HepG2 (cell line): ENCODE results near the gene AMIGO3. TPM values are rescaled to one million over a fixed set of nuclear protein-coding genes. Genes with fewer than 3 reads are reported as not detected.

Experiments
- ATM ChIP-seq: fragments of 450-650 bp; IDR thresholded peaks from 2 replicates; pipeline ENCODE4 v1.7.1; 2017; ENCODE audit warnings: mild to moderate bottlenecking, borderline replicate concordance
- GTF3A ChIP-seq: sonication (generic); formaldehyde crosslinking; conservative IDR thresholded peaks from 2 replicates; pipeline ENCODE4 v1.4.0; 2020; ENCODE audit warnings: mild to moderate bottlenecking, missing genetic modification reagents
- HINFP ChIP-seq: sonication (generic); formaldehyde crosslinking; IDR thresholded peaks from 2 replicates; pipeline ENCODE4 v1.4.0; 2020; ENCODE audit warnings: low read depth, mild to moderate bottlenecking, missing genetic modification reagents
- IKZF1 ChIP-seq: fragments of 450-650 bp; IDR thresholded peaks from 2 replicates; pipeline ENCODE4 v1.7.1; 2016
- MEIS1 ChIP-seq: sonication (generic); formaldehyde crosslinking; IDR thresholded peaks from 2 replicates; pipeline ENCODE4 v1.9.0; 2021; ENCODE audit warnings: mild to moderate bottlenecking, missing genetic modification reagents, moderate library complexity, borderline replicate concordance
- MTERF4 ChIP-seq: sonication (generic); formaldehyde crosslinking; IDR thresholded peaks from 2 replicates; pipeline ENCODE4 v1.8.0; 2023; ENCODE audit warnings: mild to moderate bottlenecking, missing genetic modification reagents
- RARG ChIP-seq: sonication (generic); formaldehyde crosslinking; IDR thresholded peaks from 2 replicates; pipeline ENCODE4 v1.4.0; 2020; ENCODE audit warnings: low read depth, mild to moderate bottlenecking, missing genetic modification reagents
- REST ChIP-seq, 2 experiments: IDR thresholded peaks; 2 replicates each; pipeline ENCODE4 v1.6.1; 2011 to 2012; ENCODE audit warnings: low read length in 2 of 2, borderline replicate concordance in 1 of 2, low read depth in 1 of 2, mild to moderate bottlenecking in 1 of 2, moderate library complexity in 1 of 2
- SALL2 ChIP-seq: sonication (generic); formaldehyde crosslinking; IDR thresholded peaks from 2 replicates; pipeline ENCODE4 v1.8.1; 2023; ENCODE audit warnings: mild to moderate bottlenecking, missing genetic modification reagents, inconsistent platforms
- SMAD3 ChIP-seq: sonication (generic); formaldehyde crosslinking; IDR thresholded peaks from 2 replicates; pipeline ENCODE4 v1.4.0; 2020; ENCODE audit warnings: missing genetic modification reagents
- THAP7 ChIP-seq: sonication (generic); formaldehyde crosslinking; IDR thresholded peaks from 2 replicates; pipeline ENCODE4 v1.8.1; 2023; ENCODE audit warnings: mild to moderate bottlenecking, missing genetic modification reagents
- ZMYM4 ChIP-seq: sonication (generic); formaldehyde crosslinking; IDR thresholded peaks from 2 replicates; pipeline ENCODE4 v1.8.1; 2023; ENCODE audit warnings: mild to moderate bottlenecking, missing genetic modification reagents
- ZNF382 ChIP-seq: sonication (generic); formaldehyde crosslinking; IDR thresholded peaks from 2 replicates; pipeline ENCODE4 v1.5.0; 2020; ENCODE audit warnings: missing genetic modification reagents, mild to moderate bottlenecking, borderline replicate concordance
- ZNF431 ChIP-seq: sonication (generic); formaldehyde crosslinking; IDR thresholded peaks from 2 replicates; pipeline ENCODE4 v1.9.0; 2022; ENCODE audit warnings: missing genetic modification reagents, low read depth, mild to moderate bottlenecking, borderline replicate concordance
- ZSCAN12 ChIP-seq: sonication (generic); formaldehyde crosslinking; IDR thresholded peaks from 2 replicates; pipeline ENCODE4 v1.9.0; 2021; ENCODE audit warnings: mild to moderate bottlenecking, missing genetic modification reagents
- ZXDC ChIP-seq: sonication (generic); formaldehyde crosslinking; IDR thresholded peaks from 2 replicates; pipeline ENCODE4 v1.5.0; 2020; ENCODE audit warnings: mild to moderate bottlenecking, missing genetic modification reagents
- polyA plus RNA-seq, 8 experiments: library from polyadenylated mRNA; depleted of rRNA in 3 of 8; stranded (reverse) in 7 of 8; unstranded in 1 of 8; fragments of >200 nt; fragmentation: Illumina TruSeq in 4 of 8; extraction: Trizol in 4 of 8; gene quantifications; 2 replicates each; pipeline versions ENCODE4 v1.2.1 to v1.2.3, GENCODE V29; 2011 to 2016; ENCODE audit warnings: low read depth in 4 of 8, missing spikeins in 1 of 8, mixed read lengths in 1 of 8; ENCODE audit not compliant: insufficient read depth in 1 of 8
- total RNA-seq, 5 experiments: library from RNA; depleted of rRNA; stranded (reverse); fragments of >200 nt; fragmentation: Illumina TruSeq; extraction: Trizol; gene quantifications; 2 replicates each; pipeline ENCODE4 v1.2.3, GENCODE V29; 2016; ENCODE audit warnings: low read depth in 1 of 5

AMIGO3 gene
- total and polyA plus RNA-seq, 2 of the 13 experiments (the other 11 are each of a cell fraction or from before 2014, with no cell fraction given), result 0.35 TPM; not detected in 1

GRCh38 chr3:49670940-49671290, 48.6 kb downstream of the AMIGO3 start (continued):
- peak; percentile 73; the same call in 1 of the 2 replicates for TF ChIP-seq RARG (CRISPR knock-in tag)
- TF ChIP-seq ZMYM4 (CRISPR knock-in tag), result 0 out of 2 replicates have a peak, but pooled peaks have one; percentile 10
- TF ChIP-seq HINFP (CRISPR knock-in tag), result 0 out of 2 replicates have a peak, but pooled peaks have one; percentile 40
- TF ChIP-seq ZSCAN12, result no peak
- no peak for TF ChIP-seq ATM
- TF ChIP-seq ZNF382 (CRISPR knock-in tag), result no peak
- TF ChIP-seq SMAD3 (CRISPR knock-in tag), result peak; percentile 5; the same call in 1 of the 2 replicates
- TF ChIP-seq MEIS1 (CRISPR knock-in tag), result no peak
- TF ChIP-seq GTF3A (CRISPR knock-in tag), result no peak
- TF ChIP-seq SALL2, result 0 out of 2 replicates have a peak, but pooled peaks have one; percentile 18
- TF ChIP-seq THAP7 (CRISPR knock-in tag), result 0 out of 2 replicates have a peak, but pooled peaks have one; percentile 0
- no peak for TF ChIP-seq REST (IDR thresholded peaks at IDR 0.05; ENCODE audit: borderline replicate concordance in 1 of 2, low read depth in 1 of 2, low read length in 2 of 2)
- 0 out of 2 replicates have a peak, but pooled peaks have one; percentile 15 for TF ChIP-seq MTERF4 (CRISPR knock-in tag)
- no peak for TF ChIP-seq IKZF1
- 0 out of 2 replicates have a peak, but pooled peaks have one; percentile 18 for TF ChIP-seq ZNF431 (CRISPR knock-in tag)
- no peak for TF ChIP-seq ZXDC (CRISPR knock-in tag)
